ENCODE results near the gene TAS2R8.

Gene TAS2R8

DNA sequence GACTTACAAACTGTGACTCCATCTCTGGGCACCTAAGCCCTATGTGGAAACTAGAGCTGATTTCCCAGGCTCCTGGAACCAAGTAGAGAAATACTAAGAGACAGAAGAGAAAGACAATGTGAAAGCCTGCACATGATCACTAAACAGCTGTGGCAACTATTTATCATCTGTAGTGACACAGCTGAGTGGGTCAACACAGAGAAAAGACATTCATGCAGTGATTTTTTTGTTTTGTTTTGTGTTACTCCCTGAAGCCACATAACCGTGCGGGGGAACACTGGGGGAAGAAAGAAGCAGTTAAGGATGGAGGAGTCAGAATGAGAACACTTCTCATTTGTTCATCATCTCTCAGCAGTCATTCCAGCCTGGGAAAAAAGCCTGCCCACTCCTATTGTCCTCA is 40.7 kb upstream of the TAS2R8 start:
- H3K36me3 ChIP-seq (replicated peaks): no peaks in the 10 kb centered on the region
- no peak for DNase-seq
- in situ Hi-C loops (cut with HindIII; ENCODE audit: low pct_ligation_motif_present, low sequenced_read_pairs): no loop called here
- no peaks in the 10 kb centered on the region for H3K27me3 ChIP-seq (replicated peaks)
- H3K27ac ChIP-seq: no peak overlapping the region
- TF ChIP-seq, protein P1, sequence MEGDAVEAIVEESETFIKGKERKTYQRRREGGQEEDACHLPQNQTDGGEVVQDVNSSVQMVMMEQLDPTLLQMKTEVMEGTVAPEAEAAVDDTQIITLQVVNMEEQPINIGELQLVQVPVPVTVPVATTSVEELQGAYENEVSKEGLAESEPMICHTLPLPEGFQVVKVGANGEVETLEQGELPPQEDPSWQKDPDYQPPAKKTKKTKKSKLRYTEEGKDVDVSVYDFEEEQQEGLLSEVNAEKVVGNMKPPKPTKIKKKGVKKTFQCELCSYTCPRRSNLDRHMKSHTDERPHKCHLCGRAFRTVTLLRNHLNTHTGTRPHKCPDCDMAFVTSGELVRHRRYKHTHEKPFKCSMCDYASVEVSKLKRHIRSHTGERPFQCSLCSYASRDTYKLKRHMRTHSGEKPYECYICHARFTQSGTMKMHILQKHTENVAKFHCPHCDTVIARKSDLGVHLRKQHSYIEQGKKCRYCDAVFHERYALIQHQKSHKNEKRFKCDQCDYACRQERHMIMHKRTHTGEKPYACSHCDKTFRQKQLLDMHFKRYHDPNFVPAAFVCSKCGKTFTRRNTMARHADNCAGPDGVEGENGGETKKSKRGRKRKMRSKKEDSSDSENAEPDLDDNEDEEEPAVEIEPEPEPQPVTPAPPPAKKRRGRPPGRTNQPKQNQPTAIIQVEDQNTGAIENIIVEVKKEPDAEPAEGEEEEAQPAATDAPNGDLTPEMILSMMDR (IDR thresholded peaks at IDR 0.05; ENCODE audit: low read depth, low read length, missing control alignments): no peak
- no peak overlapping the region for H3K4me3 ChIP-seq (ENCODE audit: low read depth, low read length)

DNA sequence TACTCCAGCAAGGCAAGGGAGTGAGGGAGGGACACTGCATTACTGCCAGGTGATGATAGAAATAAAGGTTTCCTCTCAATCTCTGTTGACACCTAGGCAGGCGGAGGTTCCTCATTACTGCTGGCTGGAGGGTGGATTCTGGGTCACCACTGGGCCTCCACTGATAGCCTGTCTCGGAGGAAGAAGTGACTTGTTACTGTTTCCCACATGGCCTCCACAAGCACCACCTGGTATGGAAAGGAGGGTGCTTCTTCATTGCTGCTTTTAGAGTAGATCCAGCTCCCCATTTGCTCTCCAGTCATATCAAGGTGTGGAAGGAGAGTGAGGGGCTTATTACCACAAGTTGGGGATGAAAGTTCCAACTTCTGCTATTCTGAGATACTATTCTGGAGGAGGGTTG is 35.8 kb upstream of the TAS2R8 start:
- DNase-seq: no peak
- Histone ChIP-seq H3K27ac (no peak overlapping the region), H3K27me3 (replicated peaks) (no peaks in the 10 kb centered on the region), H3K4me3 (ENCODE audit: low read depth, low read length) (no peak overlapping the region), H3K36me3 (replicated peaks) (no peaks in the 10 kb centered on the region)
- TF ChIP-seq, protein P1 (IDR thresholded peaks at IDR 0.05; ENCODE audit: low read depth, low read length, missing control alignments): no peak
- in situ Hi-C loops (cut with HindIII; ENCODE audit: low pct_ligation_motif_present, low sequenced_read_pairs): no loop called here

DNA sequence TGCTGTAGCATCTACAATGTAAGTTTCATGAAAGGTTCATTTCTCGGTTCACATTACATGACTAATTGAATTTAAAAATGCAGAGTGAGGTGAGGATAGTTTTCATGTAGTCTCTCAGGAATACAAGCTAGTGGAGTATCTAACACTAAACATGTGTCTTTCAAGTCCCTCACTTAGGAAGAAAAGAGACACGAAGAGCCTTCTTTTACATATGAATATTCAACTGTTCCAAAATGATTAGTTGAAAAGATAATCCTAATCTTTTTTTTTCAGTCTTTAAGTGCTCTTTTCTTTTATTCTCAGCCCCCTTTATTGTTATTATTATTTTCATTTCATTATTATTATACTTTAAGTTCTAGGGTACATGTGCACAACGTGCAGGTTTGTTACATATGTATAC is 31.4 kb upstream of the TAS2R8 start:
- in situ Hi-C loops (cut with HindIII; ENCODE audit: low pct_ligation_motif_present, low sequenced_read_pairs): no loop called here
- TF ChIP-seq, protein P1 (IDR thresholded peaks at IDR 0.05; ENCODE audit: low read depth, low read length, missing control alignments): no peak

DNA sequence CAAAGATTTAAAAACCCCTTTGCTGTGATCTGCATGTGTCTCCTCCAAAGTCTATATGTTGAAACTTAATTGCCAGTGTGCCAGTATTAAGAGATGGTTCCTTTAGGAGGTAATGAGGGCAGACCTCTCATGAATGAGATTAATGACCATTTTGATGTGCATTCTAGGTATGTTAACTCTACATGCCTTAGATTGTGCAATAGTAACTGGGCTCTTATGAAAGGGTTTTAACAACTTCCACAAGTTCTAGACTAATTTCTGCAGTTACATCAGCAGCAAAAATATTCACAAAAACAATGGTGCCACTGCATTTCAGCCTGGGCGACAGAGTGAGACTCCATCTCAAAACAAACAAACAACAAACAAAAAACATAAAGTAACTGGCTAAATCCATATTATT is 22.9 kb upstream of the TAS2R8 start:
- in situ Hi-C loops (cut with HindIII; ENCODE audit: low pct_ligation_motif_present, low sequenced_read_pairs): no loop called here
- no peak for DNase-seq
- H3K36me3 ChIP-seq (replicated peaks): no peaks in the 10 kb centered on the region
- H3K27ac ChIP-seq: no peak overlapping the region
- TF ChIP-seq, protein P1 (IDR thresholded peaks at IDR 0.05; ENCODE audit: low read depth, low read length, missing control alignments): no peak
- no peaks in the 10 kb centered on the region for H3K27me3 ChIP-seq (replicated peaks)
- no peak overlapping the region for H3K4me3 ChIP-seq (ENCODE audit: low read depth, low read length)

More for the DNA sequence above, 31.4 kb upstream of the TAS2R8 start:
- no peak overlapping the region for H3K4me3 ChIP-seq (ENCODE audit: low read depth, low read length)
- H3K27ac ChIP-seq: no peak overlapping the region
- no peaks in the 10 kb centered on the region for H3K36me3 ChIP-seq (replicated peaks)
- no peaks in the 10 kb centered on the region for H3K27me3 ChIP-seq (replicated peaks)
- DNase-seq: no peak

DNA sequence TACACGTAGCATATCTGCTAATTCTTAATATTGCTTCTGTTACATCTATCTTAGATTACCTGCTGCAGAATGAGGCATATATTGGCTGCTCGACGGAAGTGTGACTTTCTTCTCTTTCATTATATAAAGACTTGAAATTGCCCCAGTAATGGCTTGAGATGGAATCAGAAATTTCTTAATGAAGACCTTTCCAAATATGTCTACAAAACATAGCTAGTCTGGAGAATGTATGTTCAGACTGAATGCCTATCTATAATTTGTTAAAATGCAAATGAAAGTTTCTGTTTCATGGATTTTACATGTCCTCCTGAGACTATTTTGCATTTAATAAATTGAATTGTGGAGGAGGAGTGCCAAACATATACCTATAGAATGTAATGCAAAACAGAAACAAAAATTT is 19.2 kb upstream of the TAS2R8 start, which contains the start of gene TAS2R10:
Gene TAS2R10 (minus strand): TSS at position 101 of the 400 bp plus-strand sequence. CDS start 89 bp downstream, at position 12.
- H3K27me3 ChIP-seq (replicated peaks): no peaks in the 10 kb centered on the region
- no peak for DNase-seq
- no peaks in the 10 kb centered on the region for H3K36me3 ChIP-seq (replicated peaks)
- H3K27ac ChIP-seq: no peak within 1 kb of the TSS
- no peak within 1 kb of the TSS for H3K4me3 ChIP-seq (ENCODE audit: low read depth, low read length)
- in situ Hi-C loops (cut with HindIII; ENCODE audit: low pct_ligation_motif_present, low sequenced_read_pairs): no loop called here
- TF ChIP-seq, protein P1 (IDR thresholded peaks at IDR 0.05; ENCODE audit: low read depth, low read length, missing control alignments): no peak

DNA sequence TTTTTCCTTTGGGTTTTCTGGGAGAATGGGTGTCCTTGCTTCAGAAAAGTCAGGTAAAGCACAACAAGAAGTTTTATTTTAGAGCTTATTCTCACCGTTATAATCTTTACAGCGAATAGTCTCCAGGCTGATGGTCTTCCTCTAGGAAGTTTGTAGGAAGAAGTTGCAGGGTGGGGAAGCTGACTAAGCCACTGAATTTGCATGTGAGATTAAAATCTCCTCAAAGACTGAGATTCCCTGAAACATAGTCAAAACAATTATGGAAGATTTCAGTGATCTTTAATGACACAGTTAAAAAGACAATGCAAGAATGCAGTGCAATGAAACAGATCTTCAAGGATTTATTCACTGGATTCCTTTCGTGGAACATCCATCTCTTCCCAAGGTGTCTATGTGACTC is 17.9 kb upstream of the TAS2R8 start:
- in situ Hi-C loops (cut with HindIII; ENCODE audit: low pct_ligation_motif_present, low sequenced_read_pairs): no loop called here
- H3K36me3 ChIP-seq (replicated peaks): no peaks in the 10 kb centered on the region
- no peaks in the 10 kb centered on the region for H3K27me3 ChIP-seq (replicated peaks)
- H3K27ac ChIP-seq: no peak overlapping the region
- TF ChIP-seq, protein P1 (IDR thresholded peaks at IDR 0.05; ENCODE audit: low read depth, low read length, missing control alignments): no peak
- no peak overlapping the region for H3K4me3 ChIP-seq (ENCODE audit: low read depth, low read length)
- DNase-seq: no peak

Data from brain microvascular endothelial cell (primary cell).